Calu3 (cell line): ENCODE data around the gene MED12L. TPM values are rescaled to one million over a fixed set of nuclear protein-coding genes. Genes with fewer than 3 reads are reported as not detected.

Experiments
- BruUV-seq: library from RNA; stranded (reverse); fragments of 400-500 nt; replicated peaks from 2 replicates; lab custom pipeline; 2021; lab: Mats Ljungman, UMichigan
- CTCF ChIA-PET: fragments of 300-600 bp; sonication (Branson Sonifier 250); formaldehyde crosslinking; loops from one replicate; lab custom pipeline; 2022; ENCODE audit warnings: antibody characterized with exemption; lab: Charles Lee
- DNase-seq: peaks from one replicate; pipeline ENCODE4 v3.0.0; 2022
- H3K27ac Mint-ChIP-seq: one replicate; pipeline ENCODE4 v1.8.0; 2022; ENCODE audit warnings: mixed read lengths; ENCODE audit not compliant: unreplicated experiment
- H3K27me3 Mint-ChIP-seq: one replicate; pipeline ENCODE4 v1.8.0; 2022; ENCODE audit warnings: mixed read lengths; ENCODE audit not compliant: unreplicated experiment
- H3K36me3 Mint-ChIP-seq: one replicate; pipeline ENCODE4 v1.8.0; 2022; ENCODE audit warnings: mild to moderate bottlenecking, moderate library complexity, mixed read lengths; ENCODE audit not compliant: insufficient read depth, unreplicated experiment
- H3K4me1 Mint-ChIP-seq: one replicate; pipeline ENCODE4 v1.8.0; 2022; ENCODE audit warnings: mild to moderate bottlenecking, low read depth, mixed read lengths; ENCODE audit not compliant: unreplicated experiment
- H3K4me3 Mint-ChIP-seq: one replicate; pipeline ENCODE4 v1.8.0; 2022; ENCODE audit warnings: mild to moderate bottlenecking, low read depth, moderate library complexity, mixed read lengths; ENCODE audit not compliant: unreplicated experiment
- H3K9me3 Mint-ChIP-seq: one replicate; pipeline ENCODE4 v1.8.0; 2022; ENCODE audit warnings: low read depth, mixed read lengths; ENCODE audit not compliant: unreplicated experiment
- intact Hi-C: fragments of 100-400 bp; cut with micrococcal nuclease; formaldehyde crosslinking; loops from one replicate; pipeline ENCODE4 v1.10.0; 2022; ENCODE audit not compliant: unreplicated experiment
- total RNA-seq: library from RNA; stranded (reverse); gene quantifications from 2 replicates; pipeline ENCODE4 v1.2.3, GENCODE V29; 2022
- TF ChIP-seq, protein P1 (sequence below): fragments of 200-600 bp; IDR thresholded peaks from one replicate; pipeline ENCODE4 v1.8.0; 2022; ENCODE audit warnings: antibody characterized with exemption; ENCODE audit not compliant: unreplicated experiment

Gene MED12L
- total RNA-seq, 1 experiment from 2014 or later = 4.6 TPM

DNA sequence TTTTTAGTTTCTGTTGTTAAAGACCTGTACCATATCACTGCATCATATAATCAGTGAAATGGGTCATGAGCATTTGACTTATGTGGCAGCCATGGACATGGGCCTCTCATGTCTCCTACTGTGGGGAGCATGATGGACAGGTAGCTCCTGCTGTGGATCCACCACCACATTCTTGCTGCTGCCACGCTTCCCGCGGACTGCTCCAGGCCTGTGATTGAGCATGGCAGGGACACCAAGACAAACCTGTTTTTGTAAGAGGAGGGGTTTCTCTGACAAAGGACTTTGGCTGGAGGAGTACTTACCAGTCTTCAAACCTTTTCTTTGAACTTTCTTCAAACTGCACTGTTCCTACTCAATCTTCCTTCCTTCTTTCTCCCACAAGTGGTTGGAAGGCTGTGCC is 210.8 kb downstream of the MED12L start:
- TF ChIP-seq, protein P1, sequence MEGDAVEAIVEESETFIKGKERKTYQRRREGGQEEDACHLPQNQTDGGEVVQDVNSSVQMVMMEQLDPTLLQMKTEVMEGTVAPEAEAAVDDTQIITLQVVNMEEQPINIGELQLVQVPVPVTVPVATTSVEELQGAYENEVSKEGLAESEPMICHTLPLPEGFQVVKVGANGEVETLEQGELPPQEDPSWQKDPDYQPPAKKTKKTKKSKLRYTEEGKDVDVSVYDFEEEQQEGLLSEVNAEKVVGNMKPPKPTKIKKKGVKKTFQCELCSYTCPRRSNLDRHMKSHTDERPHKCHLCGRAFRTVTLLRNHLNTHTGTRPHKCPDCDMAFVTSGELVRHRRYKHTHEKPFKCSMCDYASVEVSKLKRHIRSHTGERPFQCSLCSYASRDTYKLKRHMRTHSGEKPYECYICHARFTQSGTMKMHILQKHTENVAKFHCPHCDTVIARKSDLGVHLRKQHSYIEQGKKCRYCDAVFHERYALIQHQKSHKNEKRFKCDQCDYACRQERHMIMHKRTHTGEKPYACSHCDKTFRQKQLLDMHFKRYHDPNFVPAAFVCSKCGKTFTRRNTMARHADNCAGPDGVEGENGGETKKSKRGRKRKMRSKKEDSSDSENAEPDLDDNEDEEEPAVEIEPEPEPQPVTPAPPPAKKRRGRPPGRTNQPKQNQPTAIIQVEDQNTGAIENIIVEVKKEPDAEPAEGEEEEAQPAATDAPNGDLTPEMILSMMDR = no peak
- DNase-seq = no peak
- H3K4me3 Mint-ChIP-seq = no peak overlapping the region
- H3K27ac Mint-ChIP-seq = no peak overlapping the region
- BruUV-seq = no TSS peak
- H3K4me1 Mint-ChIP-seq = no peaks in the 10 kb centered on the region
- H3K36me3 Mint-ChIP-seq = no peaks in the 10 kb centered on the region
- intact Hi-C loops = loop anchor here (2.0 kb wide), 1 partner anchor 545 kb away; no protein-coding TSS in a partner anchor
- H3K27me3 Mint-ChIP-seq = no peaks in the 10 kb centered on the region
- no peaks in the 10 kb centered on the region for H3K9me3 Mint-ChIP-seq
- CTCF ChIA-PET = no interaction called here

DNA sequence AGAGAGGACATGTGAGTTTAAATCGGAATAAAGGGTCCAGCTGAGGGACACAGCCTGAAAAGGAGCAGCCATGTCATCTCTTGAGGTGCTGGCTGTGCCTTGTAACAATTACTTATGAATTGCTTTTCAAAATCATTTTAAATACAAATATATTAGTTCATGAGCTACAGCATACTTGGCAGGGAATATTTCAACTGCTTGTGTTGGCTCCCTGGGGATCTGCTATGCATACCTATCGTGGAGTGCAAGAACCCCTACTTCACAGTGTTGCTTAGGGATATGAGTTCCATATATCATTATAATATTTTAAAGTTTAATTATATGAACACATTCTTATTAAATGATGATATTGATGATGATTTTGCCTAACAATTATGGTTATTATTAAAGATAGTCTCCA is 212.0 kb downstream of the MED12L start:
- Mint-ChIP-seq H3K27ac (no peak overlapping the region), H3K27me3 (no peaks in the 10 kb centered on the region)

DNA sequence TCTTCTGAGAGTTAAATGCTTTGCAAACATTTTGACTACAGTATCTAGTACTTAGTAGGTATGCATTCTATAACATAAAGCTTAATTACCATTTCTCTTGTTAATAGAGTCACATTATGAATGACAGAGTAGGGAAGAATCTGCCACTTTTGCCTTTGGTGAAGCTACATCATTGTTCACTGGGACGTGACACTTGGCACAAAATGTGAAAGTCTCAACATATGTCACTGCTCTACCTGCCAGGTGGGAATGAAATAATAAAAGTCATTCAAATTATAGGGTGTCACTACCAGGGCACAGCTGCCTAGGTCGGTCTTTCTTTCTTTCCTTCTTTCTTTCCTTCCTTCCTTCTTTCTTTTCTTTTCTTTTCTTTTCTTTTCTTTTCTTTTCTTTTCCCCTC is 213.5 kb downstream of the MED12L start:
- no peak overlapping the region for H3K4me3 Mint-ChIP-seq
- CTCF ChIA-PET = no interaction called here
- peaks cover 17% of the 10 kb centered on the region for H3K4me1 Mint-ChIP-seq
- H3K9me3 Mint-ChIP-seq = no peaks in the 10 kb centered on the region
- no peak overlapping the region for H3K27ac Mint-ChIP-seq
- intact Hi-C loops = no loop called here
- H3K36me3 Mint-ChIP-seq = no peaks in the 10 kb centered on the region
- DNase-seq = no peak
- TF ChIP-seq, protein P1 = no peak
- no TSS peak for BruUV-seq
- H3K27me3 Mint-ChIP-seq = no peaks in the 10 kb centered on the region

More for the DNA sequence above, 212.0 kb downstream of the MED12L start:
- no peaks in the 10 kb centered on the region for H3K36me3 Mint-ChIP-seq
- no peaks in the 10 kb centered on the region for H3K9me3 Mint-ChIP-seq
- no peak overlapping the region for H3K4me3 Mint-ChIP-seq
- intact Hi-C loops = loop anchor here (2.0 kb wide), 1 partner anchor 543 kb away; no protein-coding TSS in a partner anchor
- DNase-seq = no peak
- H3K4me1 Mint-ChIP-seq = peaks cover 1% of the 10 kb centered on the region
- CTCF ChIA-PET = no interaction called here
- TF ChIP-seq, protein P1 = no peak
- BruUV-seq = no TSS peak

DNA sequence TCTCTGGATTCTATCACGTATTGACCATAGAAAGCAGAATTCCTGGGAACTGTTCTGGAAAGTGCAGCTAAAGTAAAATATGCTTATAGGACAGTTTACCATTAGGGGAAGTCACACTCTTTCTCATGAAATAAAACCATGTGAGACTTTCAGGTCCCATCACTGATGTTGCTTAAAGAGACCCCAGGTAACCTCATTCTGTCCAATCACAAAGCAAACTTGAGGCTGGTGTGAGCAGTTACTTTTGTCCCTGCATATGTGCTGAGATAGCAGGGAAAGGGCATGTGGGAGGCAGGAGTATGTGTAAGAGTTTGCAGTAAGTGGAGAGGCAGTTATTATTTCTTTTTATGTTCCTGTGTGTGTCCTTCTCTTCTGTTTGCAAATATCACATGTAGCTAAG is 215.1 kb downstream of the MED12L start:
- Mint-ChIP-seq H3K9me3 (no peaks in the 10 kb centered on the region), H3K36me3 (no peaks in the 10 kb centered on the region), H3K27me3 (no peaks in the 10 kb centered on the region), H3K4me1 (peaks cover 31% of the 10 kb centered on the region), H3K4me3 (no peak overlapping the region), H3K27ac (no peak overlapping the region)
- no peak for DNase-seq
- intact Hi-C loops = no loop called here
- BruUV-seq = no TSS peak
- CTCF ChIA-PET = no interaction called here
- TF ChIP-seq, protein P1 = no peak
